H1 (cell line): ENCODE results near the gene ISL2. TPM values are rescaled to one million over a fixed set of nuclear protein-coding genes. Genes with fewer than 3 reads are reported as not detected.

Experiments
- CBX5 ChIP-seq: fragments of 300-800, 300-1000 bp; sonication (generic); IDR thresholded peaks from 2 replicates; pipeline ENCODE4 v1.7.1; 2016; ENCODE audit warnings: antibody characterized with exemption, low read length, low read depth
- CEBPB ChIP-seq: IDR thresholded peaks from 2 replicates; pipeline ENCODE4 v1.6.1; 2012; ENCODE audit warnings: low read depth, low read length
- CHD2 ChIP-seq: IDR thresholded peaks from 2 replicates; pipeline ENCODE4 v1.6.1; 2012; ENCODE audit warnings: low read length, improper control_type of control experiment
- CTBP2 ChIP-seq: IDR thresholded peaks from 2 replicates; pipeline ENCODE4 v1.7.0; 2011; ENCODE audit warnings: borderline replicate concordance, mild to moderate bottlenecking, moderate library complexity, mixed read lengths, low read length; ENCODE audit not compliant: insufficient read depth, insufficient read length
- E2F6 ChIP-seq: IDR thresholded peaks from 2 replicates; pipeline ENCODE4 v1.6.1; 2012; ENCODE audit warnings: inconsistent platforms
- EGR1 ChIP-seq: IDR thresholded peaks from 2 replicates; pipeline ENCODE4 v1.6.1; 2011; ENCODE audit warnings: low read depth, low read length, borderline replicate concordance
- GTF2F1 ChIP-seq: IDR thresholded peaks from 2 replicates; pipeline ENCODE4 v1.6.1; 2012; ENCODE audit warnings: low read depth, low read length, improper control_type of control experiment, borderline replicate concordance
- HDAC2 ChIP-seq, 2 experiments: fragments of 300-600 bp in 1 of 2; sonication (generic) in 1 of 2; IDR thresholded peaks; 2 replicates each; pipeline ENCODE4 v1.6.1; 2011 to 2012; ENCODE audit warnings: low read depth in 2 of 2, low read length in 2 of 2, mild to moderate bottlenecking in 2 of 2, moderate library complexity in 2 of 2, borderline replicate concordance in 1 of 2, inconsistent platforms in 1 of 2
- KDM4A ChIP-seq: IDR thresholded peaks from one replicate; pipeline ENCODE4 v1.7.1; 2012; ENCODE audit warnings: low read depth, mild to moderate bottlenecking, moderate library complexity, low read length, inconsistent platforms; ENCODE audit not compliant: severe bottlenecking
- MAFK ChIP-seq: IDR thresholded peaks from 2 replicates; pipeline ENCODE4 v1.6.1; 2012; ENCODE audit warnings: low read depth, mild to moderate bottlenecking, improper control_type of control experiment, low read length
- MAX ChIP-seq: IDR thresholded peaks from 2 replicates; pipeline ENCODE4 v1.6.1; 2012; ENCODE audit warnings: inconsistent platforms
- NANOG ChIP-seq: IDR thresholded peaks from 2 replicates; pipeline ENCODE4 v1.6.1; 2011; ENCODE audit warnings: low read length, low read depth, mild to moderate bottlenecking, inconsistent platforms; ENCODE audit not compliant: insufficient read depth, poor library complexity, severe bottlenecking
- RNF2 ChIP-seq: fragments of 200-900, 300-1000 bp; sonication (generic); IDR thresholded peaks from 2 replicates; pipeline ENCODE4 v1.7.1; 2016; ENCODE audit warnings: borderline replicate concordance, low read depth, mild to moderate bottlenecking, antibody characterized with exemption, low read length; ENCODE audit not compliant: poor library complexity, severe bottlenecking; ENCODE audit errors: missing control alignments
- SIN3A ChIP-seq, 2 experiments: IDR thresholded peaks in 1 of 2; conservative IDR thresholded peaks in 1 of 2; 2 replicates each; pipeline ENCODE4 v1.6.1; 2011 to 2012; ENCODE audit warnings: low read length in 2 of 2, improper control_type of control experiment in 1 of 2, low read depth in 1 of 2, mild to moderate bottlenecking in 1 of 2
- SIX5 ChIP-seq: IDR thresholded peaks from 2 replicates; pipeline ENCODE4 v1.6.1; 2011; ENCODE audit warnings: mild to moderate bottlenecking, low read depth, low read length
- SP4 ChIP-seq: IDR thresholded peaks from 2 replicates; pipeline ENCODE4 v1.6.1; 2012; ENCODE audit warnings: low read length, inconsistent platforms
- SRF ChIP-seq: IDR thresholded peaks from 2 replicates; pipeline ENCODE4 v1.6.1; 2011; ENCODE audit warnings: mild to moderate bottlenecking, low read depth, low read length, moderate library complexity
- TAF7 ChIP-seq: optimal IDR thresholded peaks from 2 replicates; pipeline ENCODE3; 2011; ENCODE audit warnings: low read depth, mild to moderate bottlenecking, inconsistent platforms, low read length, moderate library complexity, borderline replicate concordance
- TCF12 ChIP-seq: IDR thresholded peaks from 2 replicates; pipeline ENCODE4 v1.6.1; 2011; ENCODE audit warnings: low read depth, mild to moderate bottlenecking, low read length
- USF2 ChIP-seq: IDR thresholded peaks from 2 replicates; pipeline ENCODE4 v1.6.1; 2011; ENCODE audit warnings: low read length, improper control_type of control experiment
- polyA plus RNA-seq, 7 experiments: library from polyadenylated mRNA; depleted of rRNA in 3 of 7; stranded (reverse) in 5 of 7; unstranded in 2 of 7; fragments of >200 nt in 5 of 7; fragments of 200-250 nt in 2 of 7; gene quantifications; 1 replicate in 5 of 7; 2 replicates in 1 of 7; 4 replicates in 1 of 7; pipeline versions ENCODE4 v1.2.1 to v1.2.3, GENCODE V29; 2011 to 2013; ENCODE audit warnings: missing spikeins in 2 of 7, mixed read lengths in 2 of 7
- total RNA-seq: library from RNA; stranded (reverse); fragmentation: NEBNext Ultra II Directional; extraction: Animal tissue kit (Norgen Biotek cat#: 25700); gene quantifications from 2 replicates; pipeline ENCODE4 v1.2.1, GENCODE V29; 2021

ISL2 gene
- total and polyA plus RNA-seq, 2 of the 8 experiments (the other 6 are each of a cell fraction or from before 2014, with no cell fraction given): 0.32 to 0.99 TPM

DNA sequence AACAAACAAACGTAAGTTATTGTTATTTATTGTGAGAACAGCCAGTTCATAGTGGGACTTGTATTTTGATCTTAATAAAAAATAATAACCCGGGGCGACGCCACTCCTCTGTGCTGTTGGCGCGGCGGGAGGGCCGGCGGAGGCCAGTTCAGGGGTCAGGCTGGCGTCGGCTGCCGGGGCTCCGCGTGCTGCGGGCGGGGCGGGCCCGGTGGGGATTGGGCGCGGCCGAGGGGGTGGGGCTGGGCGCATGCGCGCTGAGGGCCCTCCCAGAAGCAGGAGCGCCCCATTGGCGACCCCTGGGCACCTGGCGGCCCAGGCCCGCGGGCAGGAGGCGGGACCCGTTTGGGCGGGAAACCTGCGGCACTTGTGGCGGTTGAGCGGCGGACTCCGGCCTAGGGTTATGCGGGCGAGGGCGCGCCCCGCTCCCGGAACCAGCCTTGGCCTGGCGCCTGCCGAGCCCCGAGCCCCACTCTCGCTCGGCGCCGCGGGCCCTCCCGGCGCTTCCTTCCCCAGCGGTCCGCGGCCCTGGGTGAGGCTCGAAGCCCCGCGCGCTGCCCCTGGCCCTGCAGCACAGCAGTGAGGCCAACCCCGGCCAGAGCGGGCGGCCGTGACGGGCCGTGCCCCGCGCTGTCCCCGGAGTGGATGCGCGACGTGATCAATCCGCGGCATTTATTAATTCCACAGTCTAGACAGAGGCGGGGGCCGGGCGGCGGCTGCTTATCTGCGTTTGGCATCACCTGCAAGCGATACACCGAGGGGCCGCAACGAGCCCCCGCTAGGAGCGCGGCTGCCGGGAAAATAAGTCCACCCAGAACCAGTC lies 6.0 kb downstream of the ISL2 start (continued):
- TF ChIP-seq CEBPB: no peak
- TF ChIP-seq CHD2: 0 out of 2 replicates have a peak, but pooled peaks have one; percentile 11
- TF ChIP-seq GTF2F1: 0 out of 2 replicates have a peak, but pooled peaks have one; percentile 24
- TF ChIP-seq NANOG: no peak
- TF ChIP-seq CBX5: no peak
- TF ChIP-seq USF2: no peak
- 0 out of 2 replicates have a peak, but pooled peaks have one; percentile 17 for TF ChIP-seq TCF12
- TF ChIP-seq TAF7: no peak
- no peak for TF ChIP-seq SP4
- peak; percentile 98 for TF ChIP-seq MAX
- TF ChIP-seq SRF: no peak
- TF ChIP-seq SIX5: no peak
- TF ChIP-seq KDM4A: peak; percentile 83
- peak in 1 of 2 experiments; percentile 59; a peak in 1 of 4 replicates for TF ChIP-seq HDAC2 (IDR thresholded peaks at IDR 0.05; ENCODE audit: borderline replicate concordance in 1 of 2, low read depth in 2 of 2, low read length in 2 of 2)
- TF ChIP-seq CTBP2: no peak
- TF ChIP-seq EGR1: no peak
- peak; percentile 19 for TF ChIP-seq RNF2
- peak; percentile 99 for TF ChIP-seq E2F6
- no peak for TF ChIP-seq MAFK
- no peak for TF ChIP-seq SIN3A (conservative IDR thresholded peaks at IDR 0.05 in 1 of 2, IDR thresholded peaks at IDR 0.05 in 1 of 2; ENCODE audit: low read depth in 1 of 2, low read length in 2 of 2)
